ENCODE results near the gene CDK8.

DNA sequence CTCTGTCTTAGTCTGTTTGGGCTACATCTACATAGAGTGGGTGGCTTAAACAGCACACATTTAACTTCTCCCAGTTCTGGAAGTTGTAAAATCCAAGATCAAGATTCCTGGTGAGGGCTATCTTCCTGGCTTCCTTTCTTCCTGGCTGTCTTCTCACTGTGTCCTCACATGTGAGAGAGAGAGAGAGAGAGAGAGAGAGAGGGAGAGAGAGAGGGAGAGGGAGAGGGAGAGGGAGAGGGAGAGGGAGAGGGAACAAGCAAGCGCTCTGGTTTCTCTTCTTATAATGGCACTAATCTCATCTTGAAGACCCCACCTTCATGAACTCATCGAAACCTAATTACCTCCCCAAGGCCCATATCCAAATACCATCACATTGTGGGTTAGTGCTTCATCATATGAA lies 69.2 kb downstream of the CDK8 start:
- TF ChIP-seq CTCF (IDR thresholded peaks at IDR 0.05) (no peak), POLR2A (IDR thresholded peaks at IDR 0.05) (no peak), POLR2AphosphoS5 (IDR thresholded peaks at IDR 0.05) (no peak)
